ENCODE results near the gene ACTL6B. TPM values are rescaled to one million over a fixed set of nuclear protein-coding genes. Genes with fewer than 3 reads are reported as not detected.
A peak's percentile ranks its signal among the peaks of the same experiment; 100 is the strongest.

ACTL6B gene
- total and polyA plus RNA-seq, 9 of the 15 experiments (the other 6 are each of a cell fraction or from before 2014, with no cell fraction given): not detected

- peak; percentile 23; the same call in 1 of the 2 replicates for TF ChIP-seq MGA (IDR thresholded peaks at IDR 0.05)
- no peak for TF ChIP-seq NFE2 (IDR thresholded peaks at IDR 0.05; ENCODE audit: low read depth)
- TF ChIP-seq ZNF318 (IDR thresholded peaks at IDR 0.05; ENCODE audit: borderline replicate concordance in 1 of 2, low read depth in 1 of 2): no peak
- TF ChIP-seq CREB1 (IDR thresholded peaks at IDR 0.05): peak; percentile 52; the same call in 1 of the 2 replicates
- TF ChIP-seq CREB1 (CRISPR knock-in tag; IDR thresholded peaks at IDR 0.05): no peak
- TF ChIP-seq ELF4 (CRISPR knock-in tag; IDR thresholded peaks at IDR 0.05): no peak
- no peak for TF ChIP-seq ARID2 (IDR thresholded peaks at IDR 0.05)
- no peak for TF ChIP-seq ZNF76 (CRISPR knock-in tag; IDR thresholded peaks at IDR 0.05; ENCODE audit: borderline replicate concordance)
Observed at GRCh38 chr7:100626530-100627237, 29.6 kb downstream of the ACTL6B start (continued).

Measured in K562 (cell line).